ENCODE measurements around the gene RFX4. TPM values are rescaled to one million over a fixed set of nuclear protein-coding genes. Genes with fewer than 3 reads are reported as not detected.

The RFX4 gene
- total RNA-seq, 2 experiments from 2014 or later: not detected

GRCh38 chr12:106584104-106585064 lies 1.6 kb downstream of the RFX4 start:
- no peaks in the 10 kb centered on the region for H3K9me3 Mint-ChIP-seq
- DNase-seq: no peak
- H3K27me3 Mint-ChIP-seq: peaks cover 90% of the 10 kb centered on the region
- H3K4me1 Mint-ChIP-seq: peaks cover 19% of the 10 kb centered on the region
- ChIA-PET CTCF (no interaction called here), POLR2A (no interaction called here)
- peak overlapping the region; percentile 17 for H3K4me3 Mint-ChIP-seq
- no peak overlapping the region for H3K27ac Mint-ChIP-seq
- H3K36me3 Mint-ChIP-seq (ENCODE audit: low read depth): no peaks in the 10 kb centered on the region

GRCh38 chr12:106585105-106585520 lies 2.3 kb downstream of the RFX4 start:
- CTCF ChIA-PET: no interaction called here
- peaks cover 19% of the 10 kb centered on the region for H3K4me1 Mint-ChIP-seq
- POLR2A ChIA-PET: no interaction called here
- no peak overlapping the region for H3K4me3 Mint-ChIP-seq
- H3K36me3 Mint-ChIP-seq (ENCODE audit: low read depth): no peaks in the 10 kb centered on the region
- DNase-seq: no peak
- no peaks in the 10 kb centered on the region for H3K9me3 Mint-ChIP-seq
- peaks cover 90% of the 10 kb centered on the region for H3K27me3 Mint-ChIP-seq
- no peak overlapping the region for H3K27ac Mint-ChIP-seq

DNA sequence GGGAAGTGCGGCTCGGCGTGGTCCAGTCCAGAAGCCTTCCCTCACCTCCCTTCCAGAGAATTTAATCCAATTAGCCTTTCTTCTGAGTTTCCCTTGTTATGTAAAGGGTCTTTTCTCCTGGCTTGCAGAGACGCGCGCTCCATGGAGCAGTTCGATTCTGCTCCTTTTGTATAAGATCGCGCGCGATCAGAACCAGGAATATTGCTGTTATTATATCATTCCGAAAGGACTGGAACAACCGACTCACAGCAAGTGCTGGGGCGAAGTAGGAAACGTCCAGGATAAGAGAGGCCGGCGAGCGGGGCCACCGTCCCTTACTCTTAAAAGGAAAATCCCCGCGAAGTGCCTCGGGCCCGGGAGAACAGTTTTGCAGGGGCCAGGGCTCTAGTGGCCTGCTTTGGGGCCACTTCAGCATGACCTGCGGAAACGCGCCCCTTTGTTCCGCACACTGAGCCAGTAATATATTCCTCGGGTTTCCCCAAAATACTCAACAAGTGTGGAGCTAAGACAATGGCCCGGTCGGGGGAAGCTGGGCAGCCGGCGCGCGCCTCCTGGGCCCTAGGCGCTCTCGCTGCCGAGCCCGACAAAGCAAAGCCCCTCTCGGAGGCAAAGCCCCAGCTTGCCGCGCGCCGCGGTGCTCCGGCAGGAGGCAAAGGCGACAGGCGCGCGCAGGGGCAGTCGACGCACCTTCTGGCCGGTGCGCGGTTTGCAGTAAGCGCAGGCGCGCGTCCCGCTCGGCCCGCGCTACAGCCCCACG lies 2.9 kb downstream of the RFX4 start:
- ChIA-PET POLR2A (no interaction called here), CTCF (no interaction called here)
- H3K9me3 Mint-ChIP-seq: no peaks in the 10 kb centered on the region
- peaks cover 88% of the 10 kb centered on the region for H3K27me3 Mint-ChIP-seq
- no peak for DNase-seq
- H3K36me3 Mint-ChIP-seq (ENCODE audit: low read depth): no peaks in the 10 kb centered on the region
- H3K4me3 Mint-ChIP-seq: no peak overlapping the region
- H3K27ac Mint-ChIP-seq: no peak overlapping the region
- peaks cover 19% of the 10 kb centered on the region for H3K4me1 Mint-ChIP-seq

DNA sequence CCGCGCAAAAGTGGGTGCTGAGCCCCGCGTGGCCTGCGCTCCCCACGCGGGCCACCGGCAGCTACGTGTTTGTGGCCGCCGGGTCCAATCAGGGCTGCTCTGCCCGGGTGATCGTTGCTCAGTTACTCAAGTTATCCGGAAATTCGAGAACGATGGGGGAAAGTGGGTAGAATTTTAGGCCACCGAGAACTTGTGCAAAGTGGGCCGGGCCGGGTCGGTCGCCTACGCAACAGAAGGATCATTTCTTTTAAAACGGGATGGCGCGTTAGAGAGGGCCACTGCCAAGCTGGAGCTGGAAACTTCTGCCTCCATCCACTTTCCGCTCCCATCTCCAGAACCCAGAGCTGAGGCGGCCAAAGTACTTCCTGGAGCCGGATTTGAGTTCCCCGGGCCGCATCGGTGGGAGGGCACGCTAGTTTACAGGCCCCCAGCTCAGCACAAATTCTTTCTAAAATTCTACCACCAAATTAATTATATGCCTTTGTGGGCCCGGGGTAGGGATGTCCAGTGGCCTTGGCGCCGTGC lies 3.5 kb downstream of the RFX4 start:
- no peak for DNase-seq
- Mint-ChIP-seq H3K27me3 (peaks cover 83% of the 10 kb centered on the region), H3K4me3 (no peak overlapping the region), H3K9me3 (no peaks in the 10 kb centered on the region), H3K36me3 (ENCODE audit: low read depth) (no peaks in the 10 kb centered on the region), H3K4me1 (peaks cover 19% of the 10 kb centered on the region), H3K27ac (no peak overlapping the region)
- ChIA-PET POLR2A (no interaction called here), CTCF (no interaction called here)

- H3K4me3 Mint-ChIP-seq: no peak overlapping the region
- H3K9me3 Mint-ChIP-seq: no peaks in the 10 kb centered on the region
- H3K27me3 Mint-ChIP-seq: peaks cover 84% of the 10 kb centered on the region
- no peak for DNase-seq
- CTCF ChIA-PET: no interaction called here
- H3K36me3 Mint-ChIP-seq (ENCODE audit: low read depth): no peaks in the 10 kb centered on the region
- H3K27ac Mint-ChIP-seq: no peak overlapping the region
- POLR2A ChIA-PET: no interaction called here
- H3K4me1 Mint-ChIP-seq: peaks cover 17% of the 10 kb centered on the region
Observed at GRCh38 chr12:106586803-106587684, 4.2 kb downstream of the RFX4 start.

DNA sequence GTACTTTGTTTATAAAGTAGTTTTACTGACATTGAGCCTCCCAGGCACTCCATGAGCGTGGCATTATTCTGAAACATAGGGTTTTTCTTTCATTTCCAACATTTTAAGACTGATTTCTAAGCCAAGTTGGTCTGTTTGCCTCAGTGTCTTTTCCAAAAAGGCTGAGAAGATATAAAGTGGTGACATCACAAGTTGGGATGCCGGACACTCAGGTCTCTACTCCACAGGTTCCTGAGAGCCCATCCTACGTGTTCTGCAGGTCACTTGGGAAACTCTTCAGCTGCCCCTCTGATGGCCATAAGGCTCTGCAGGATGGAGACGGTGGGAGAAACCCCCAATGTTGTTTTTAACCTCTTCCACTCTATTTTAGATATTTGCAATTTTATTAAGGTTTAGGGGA lies 6.0 kb downstream of the RFX4 start:
- Mint-ChIP-seq H3K4me3 (no peak overlapping the region), H3K4me1 (peaks cover 11% of the 10 kb centered on the region), H3K27me3 (peaks cover 82% of the 10 kb centered on the region), H3K9me3 (no peaks in the 10 kb centered on the region), H3K36me3 (ENCODE audit: low read depth) (no peaks in the 10 kb centered on the region), H3K27ac (no peak overlapping the region)
- DNase-seq: no peak
- POLR2A ChIA-PET: no interaction called here
- CTCF ChIA-PET: no interaction called here

- DNase-seq: no peak
- ChIA-PET POLR2A (no interaction called here), CTCF (interaction anchor here (0.8 to 1.5 kb wide), 2 partner anchors 32 to 74 kb away, joined by 3 read pairs; no protein-coding TSS in a partner anchor)
- H3K9me3 Mint-ChIP-seq: no peaks in the 10 kb centered on the region
- H3K27ac Mint-ChIP-seq: no peak overlapping the region
- H3K27me3 Mint-ChIP-seq: peaks cover 82% of the 10 kb centered on the region
- H3K36me3 Mint-ChIP-seq (ENCODE audit: low read depth): no peaks in the 10 kb centered on the region
- peaks cover 12% of the 10 kb centered on the region for H3K4me1 Mint-ChIP-seq
- no peak overlapping the region for H3K4me3 Mint-ChIP-seq
Observed at GRCh38 chr12:106590601-106591000, 7.8 kb downstream of the RFX4 start.

DNA sequence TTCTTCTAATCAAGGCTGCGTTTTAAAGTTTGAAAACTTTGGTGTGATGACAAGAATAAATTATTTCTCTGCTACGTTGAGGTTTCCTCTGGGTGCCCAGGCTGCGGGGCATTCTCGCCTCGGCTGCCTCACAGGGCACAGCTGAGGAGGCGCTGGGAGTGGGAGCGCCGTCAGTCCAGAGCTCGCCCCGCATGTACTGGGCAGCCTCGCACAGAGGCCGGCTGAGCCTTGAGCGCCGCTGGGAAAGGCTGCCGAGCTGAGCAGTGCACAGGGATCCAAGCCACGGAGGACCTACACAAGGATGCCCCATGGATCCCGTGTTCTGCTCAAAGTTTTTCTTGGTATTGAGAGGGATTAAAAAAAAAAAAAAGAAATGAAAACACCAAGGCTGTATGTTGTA lies 11.6 kb downstream of the RFX4 start:
- DNase-seq: no peak
- Mint-ChIP-seq H3K4me1 (peaks cover 10% of the 10 kb centered on the region), H3K4me3 (no peak overlapping the region), H3K27me3 (peaks cover 68% of the 10 kb centered on the region), H3K36me3 (ENCODE audit: low read depth) (no peaks in the 10 kb centered on the region), H3K27ac (no peak overlapping the region), H3K9me3 (no peaks in the 10 kb centered on the region)
- ChIA-PET CTCF (interaction anchor here (0.6 kb wide), 1 partner anchor 577 kb away, joined by 3 read pairs; no protein-coding TSS in a partner anchor), POLR2A (no interaction called here)

- H3K27me3 Mint-ChIP-seq: peaks cover 65% of the 10 kb centered on the region
Observed at GRCh38 chr12:106595268-106595667, 12.5 kb downstream of the RFX4 start.

GRCh38 chr12:106598003-106598402 lies 15.2 kb downstream of the RFX4 start:
- H3K27me3 Mint-ChIP-seq: peaks cover 49% of the 10 kb centered on the region
- no peaks in the 10 kb centered on the region for H3K36me3 Mint-ChIP-seq (ENCODE audit: low read depth)
- H3K9me3 Mint-ChIP-seq: no peaks in the 10 kb centered on the region
- DNase-seq: no peak
- ChIA-PET POLR2A (no interaction called here), CTCF (no interaction called here)
- H3K4me1 Mint-ChIP-seq: peaks cover 10% of the 10 kb centered on the region
- H3K27ac Mint-ChIP-seq: no peak overlapping the region
- H3K4me3 Mint-ChIP-seq: no peak overlapping the region

More at GRCh38 chr12:106595268-106595667, 12.5 kb downstream of the RFX4 start:
- ChIA-PET CTCF (interaction anchor here (0.6 kb wide), 1 partner anchor 576 kb away, joined by 3 read pairs; no protein-coding TSS in a partner anchor), POLR2A (no interaction called here)
- H3K27ac Mint-ChIP-seq: no peak overlapping the region
- H3K4me1 Mint-ChIP-seq: peaks cover 10% of the 10 kb centered on the region
- H3K4me3 Mint-ChIP-seq: no peak overlapping the region
- no peak for DNase-seq
- H3K9me3 Mint-ChIP-seq: no peaks in the 10 kb centered on the region
- no peaks in the 10 kb centered on the region for H3K36me3 Mint-ChIP-seq (ENCODE audit: low read depth)

GRCh38 chr12:106599302-106599701 lies 16.5 kb downstream of the RFX4 start:
- Mint-ChIP-seq H3K36me3 (ENCODE audit: low read depth) (no peaks in the 10 kb centered on the region), H3K4me1 (peaks cover 3% of the 10 kb centered on the region), H3K4me3 (no peak overlapping the region), H3K27me3 (peaks cover 38% of the 10 kb centered on the region), H3K9me3 (no peaks in the 10 kb centered on the region), H3K27ac (no peak overlapping the region)
- DNase-seq: no peak
- ChIA-PET CTCF (no interaction called here), POLR2A (no interaction called here)

DNA sequence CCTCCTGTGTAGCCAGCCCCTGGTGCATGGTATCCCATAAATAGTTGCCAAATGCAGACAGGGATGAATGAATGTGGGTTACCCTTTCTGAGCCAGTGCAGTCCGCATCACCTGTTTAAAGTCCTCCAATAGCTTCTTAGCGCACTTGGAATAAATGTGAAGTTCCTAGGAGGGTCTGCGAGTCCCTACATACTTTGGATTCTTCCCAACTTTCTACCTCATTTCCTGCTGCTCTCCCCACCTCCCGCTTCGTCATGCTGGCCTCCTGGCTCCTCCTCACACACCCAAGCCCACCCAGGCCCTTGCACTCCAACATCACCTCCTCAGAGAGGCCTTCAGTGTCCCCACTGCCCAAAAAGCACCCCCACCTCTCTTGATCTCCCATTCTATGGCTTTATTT lies 17.7 kb downstream of the RFX4 start:
- no peaks in the 10 kb centered on the region for H3K36me3 Mint-ChIP-seq (ENCODE audit: low read depth)
- no peak overlapping the region for H3K27ac Mint-ChIP-seq
- no peaks in the 10 kb centered on the region for H3K4me1 Mint-ChIP-seq
- no peaks in the 10 kb centered on the region for H3K9me3 Mint-ChIP-seq
- ChIA-PET CTCF (no interaction called here), POLR2A (no interaction called here)
- no peak overlapping the region for H3K4me3 Mint-ChIP-seq
- peaks cover 26% of the 10 kb centered on the region for H3K27me3 Mint-ChIP-seq
- DNase-seq: no peak

All from activated CD4-positive, alpha-beta T cell treated with anti-CD3 and anti-CD28 coated beads, Interleukin-2, amount 10 ng/mL, durations not matched to agents 7 days and 5 days (primary cell).